C1 segment of cervical spinal cord (tissue), 14 donors: ENCODE data around the gene CCDC117.
A peak's percentile ranks its signal among the peaks of the same experiment; 100 is the strongest.
"Not testable (repeated sequence)": the region's sequence is repeated elsewhere in the genome, so short reads cannot be mapped to it uniquely, and the experiment has no call there.

Source experiments
- DNase-seq, 14 donors: peaks; one replicate each; lab custom pipeline; 2025; lab: John Stamatoyannopoulos, UW

CCDC117 gene

DNA sequence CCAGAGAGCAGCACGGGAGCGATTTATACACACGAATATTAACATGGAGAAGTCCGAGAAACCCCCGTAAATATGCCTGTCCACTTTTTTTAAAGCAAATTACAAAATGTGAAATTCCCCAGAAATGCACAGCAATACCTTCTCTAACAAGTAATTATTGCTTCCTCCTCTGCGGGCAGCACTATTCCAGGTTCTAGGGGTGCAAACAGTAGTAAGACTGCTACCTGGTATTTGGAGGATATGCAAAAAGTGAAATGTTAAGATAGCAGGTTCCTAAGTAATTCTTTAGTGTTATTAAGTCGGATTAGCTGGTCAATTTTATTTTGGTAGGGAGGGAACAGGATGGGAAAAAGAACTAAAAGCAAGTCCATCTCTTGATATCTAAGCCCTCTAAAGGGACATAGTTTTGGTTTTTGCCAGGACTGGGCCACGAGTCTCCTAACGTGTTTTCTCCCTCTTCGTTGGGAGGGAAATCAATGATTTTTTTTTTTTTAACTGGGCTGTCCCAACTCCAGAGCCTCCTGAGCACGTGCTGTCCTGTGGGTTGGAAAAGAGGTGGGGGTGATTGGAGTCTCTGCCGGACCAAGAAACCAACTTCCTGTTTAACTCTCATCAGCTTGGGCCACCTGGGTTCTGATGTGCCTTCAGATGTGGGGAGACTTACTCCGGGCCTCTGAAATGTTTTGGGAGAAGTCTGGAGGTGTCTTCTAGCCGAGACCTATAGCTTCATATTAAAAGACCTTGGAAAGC is 29.5 kb downstream of the CCDC117 start:
- DNase-seq = no peak

DNA sequence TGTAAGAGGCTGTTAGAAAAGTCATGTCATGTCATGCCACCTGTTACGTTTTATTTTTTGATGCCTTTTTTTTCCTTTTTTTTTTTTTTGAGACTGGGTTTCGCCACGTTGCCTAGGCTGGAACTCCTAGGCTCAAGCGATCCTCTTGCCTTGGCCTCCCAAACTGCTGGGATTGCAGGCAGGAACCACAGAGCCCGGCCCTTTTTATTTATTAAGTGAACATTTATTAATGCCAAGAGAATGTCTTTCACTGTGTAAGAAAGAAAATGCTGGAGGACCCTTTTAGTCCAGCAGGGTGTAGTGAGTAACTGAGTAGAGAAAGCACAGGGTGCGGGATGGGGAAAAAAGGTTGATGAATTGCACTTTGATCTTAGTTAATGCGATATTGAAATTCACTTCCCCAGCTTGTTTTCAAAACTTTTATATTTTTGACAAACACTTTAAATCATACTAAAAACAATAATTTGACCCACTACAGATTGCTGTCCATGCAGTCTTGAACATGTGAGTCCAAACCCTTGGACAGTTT is 30.2 kb downstream of the CCDC117 start:
- no peak for DNase-seq

DNA sequence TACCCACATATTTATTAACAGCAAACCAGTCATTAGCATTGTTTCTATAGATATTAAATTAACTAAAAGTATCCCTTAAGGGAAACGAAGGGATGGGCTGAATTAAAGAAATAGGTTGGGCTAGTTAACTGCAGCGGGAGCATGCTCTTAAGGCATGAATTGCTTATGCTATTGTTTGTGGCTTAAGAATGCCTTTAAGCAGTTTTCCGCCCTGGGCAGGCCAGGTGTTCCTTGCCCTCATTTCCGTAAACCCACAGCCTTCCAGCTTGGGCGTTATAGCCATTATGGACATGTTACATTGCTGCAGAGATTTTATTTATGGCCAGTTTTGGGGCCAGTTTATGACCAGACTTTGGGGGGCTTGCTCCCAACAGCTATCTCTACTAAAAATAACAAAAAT is 32.9 kb downstream of the CCDC117 start:
- DNase-seq = not testable (repeated sequence)

DNA sequence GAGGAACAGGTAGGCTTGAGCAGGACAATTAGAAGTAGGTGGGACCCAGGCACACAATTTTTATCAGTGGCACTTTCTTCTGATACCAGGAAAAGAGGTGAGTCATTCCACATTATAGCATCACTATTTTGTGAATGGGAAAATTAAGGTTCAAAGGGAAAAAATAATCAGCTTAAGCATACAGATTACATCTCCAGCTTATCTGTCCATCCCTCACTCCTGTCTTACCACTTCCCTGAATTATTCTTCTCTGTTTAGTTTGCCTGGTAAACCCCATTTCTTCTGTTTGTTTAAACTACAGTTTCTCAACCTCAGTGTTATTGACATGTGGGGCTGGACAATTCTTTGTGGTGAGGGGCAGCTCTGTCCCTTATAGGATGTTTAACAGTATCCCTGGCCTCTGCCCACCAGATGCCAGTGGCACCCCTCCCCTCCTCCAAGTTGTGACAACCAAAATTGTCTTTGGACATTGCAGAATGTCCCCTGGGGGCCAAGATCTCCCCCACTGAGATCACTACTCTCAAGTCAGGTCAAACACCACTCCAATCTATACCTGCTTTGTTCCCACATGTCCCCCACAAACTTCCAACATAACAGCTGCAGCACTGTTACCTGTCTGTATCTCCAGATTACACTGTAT is 36.3 kb downstream of the CCDC117 start:
- no peak for DNase-seq

GRCh38 chr22:28810821-28811491 is 38.5 kb downstream of the CCDC117 start:
- DNase-seq = no peak

DNA sequence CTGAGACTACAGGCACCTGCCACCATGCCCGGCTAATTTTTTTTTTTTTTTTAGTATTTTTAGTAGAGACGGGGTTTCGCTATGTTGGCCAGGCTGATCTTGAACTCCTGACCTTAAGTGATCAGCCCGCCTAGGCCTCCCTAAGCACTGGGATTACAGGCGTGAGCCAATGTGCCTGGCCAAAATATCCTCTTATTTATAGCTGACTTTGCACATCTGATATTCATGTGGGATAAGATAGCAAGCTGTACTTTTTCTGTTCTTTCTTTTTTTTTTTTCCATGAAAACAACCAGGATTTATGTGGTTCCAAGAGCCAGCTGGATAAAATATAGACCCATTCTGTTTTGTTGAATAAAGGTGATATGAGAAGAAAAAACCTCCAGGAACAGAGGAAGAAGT is 40.0 kb downstream of the CCDC117 start:
- no peak for DNase-seq

- DNase-seq = peak in 1 of 14 donors; percentile 18
These were observed 41.5 kb downstream of the CCDC117 start for GRCh38 chr22:28813772-28814518.

DNA sequence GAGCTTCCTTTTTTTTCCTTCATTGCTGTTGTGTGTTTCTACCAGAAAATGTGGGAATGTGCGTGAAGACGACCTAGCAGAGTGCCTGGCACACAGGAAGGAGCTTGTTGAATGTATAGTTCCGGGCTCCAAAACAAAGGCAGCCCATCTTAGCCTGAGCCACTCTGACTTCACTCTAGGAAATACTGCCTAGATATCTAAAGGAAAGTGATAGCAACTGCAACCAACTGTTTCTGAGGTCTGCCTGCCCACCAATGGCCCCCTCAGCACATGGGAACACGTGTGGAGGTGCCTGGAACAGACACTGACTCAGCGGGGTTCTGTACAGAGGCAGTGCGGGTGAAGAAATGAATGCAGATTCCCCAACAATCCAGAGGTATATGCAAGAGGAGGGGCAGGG is 42.6 kb downstream of the CCDC117 start:
- DNase-seq = no peak

DNA sequence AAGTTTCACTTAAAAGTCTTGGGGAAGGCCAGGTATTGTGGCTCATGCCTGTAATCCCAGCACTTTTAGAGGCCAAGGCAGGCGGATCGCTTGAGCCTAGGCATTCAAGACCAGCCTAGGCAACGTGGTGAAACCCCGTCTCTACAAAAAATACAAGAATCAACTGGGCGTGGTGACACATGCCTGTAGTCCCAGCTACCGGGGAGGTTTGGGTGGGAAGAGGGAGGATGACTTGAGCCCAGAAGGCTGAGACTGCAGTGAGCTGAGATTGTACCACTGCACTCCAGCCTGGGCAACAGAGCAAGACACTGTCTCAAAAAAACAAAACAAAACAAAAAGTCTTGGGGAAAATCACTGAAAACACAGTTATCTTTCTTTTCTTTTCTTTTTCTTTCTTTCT is 43.2 kb downstream of the CCDC117 start:
- no peak for DNase-seq

- DNase-seq = no peak
These were observed 44.6 kb downstream of the CCDC117 start for GRCh38 chr22:28817064-28817463.

- no peak for DNase-seq
These were observed 45.7 kb downstream of the CCDC117 start for GRCh38 chr22:28817919-28818859.

DNA sequence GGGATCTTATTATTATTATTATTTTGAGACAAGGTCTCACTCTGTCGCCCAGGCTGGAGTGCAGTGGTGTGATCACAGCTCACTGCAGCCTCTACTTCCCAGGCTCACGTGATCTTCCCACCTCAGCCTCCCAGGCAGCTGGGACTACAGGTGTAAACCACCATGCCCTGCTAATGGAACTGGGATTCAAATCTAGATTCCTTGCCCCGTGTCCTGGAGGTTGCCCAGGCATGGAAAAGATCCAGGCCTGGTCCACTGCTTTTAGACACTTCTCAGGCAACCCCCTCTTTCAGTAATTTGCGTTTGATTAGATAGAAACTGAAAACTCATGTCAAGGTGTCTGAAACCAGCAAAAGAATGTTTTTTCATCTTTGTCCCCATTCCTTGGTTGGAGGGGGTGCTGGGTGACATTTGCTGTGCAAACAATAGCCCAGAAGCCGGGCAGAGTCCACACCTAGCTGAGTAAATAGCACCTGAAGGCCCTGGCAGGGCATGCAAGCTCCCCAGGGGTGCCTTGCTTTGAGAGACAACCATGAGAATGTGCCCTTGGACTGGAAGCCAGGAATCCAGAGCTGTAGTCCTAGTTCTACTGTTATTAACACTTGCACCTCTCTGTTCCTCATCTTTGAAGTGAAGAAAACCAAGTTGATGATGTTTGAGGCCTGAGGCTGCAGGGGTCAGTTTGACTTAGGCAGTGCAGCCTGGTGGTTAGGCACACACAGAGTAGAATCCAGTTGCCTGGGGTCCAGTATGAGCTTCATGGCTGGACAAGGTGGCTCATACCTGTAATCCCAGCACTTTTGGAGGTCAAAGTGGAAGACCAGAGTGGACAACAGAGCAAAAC is 47.0 kb downstream of the CCDC117 start:
- DNase-seq = no peak

- no peak for DNase-seq
These were observed 48.4 kb downstream of the CCDC117 start for GRCh38 chr22:28820885-28821284.

DNA sequence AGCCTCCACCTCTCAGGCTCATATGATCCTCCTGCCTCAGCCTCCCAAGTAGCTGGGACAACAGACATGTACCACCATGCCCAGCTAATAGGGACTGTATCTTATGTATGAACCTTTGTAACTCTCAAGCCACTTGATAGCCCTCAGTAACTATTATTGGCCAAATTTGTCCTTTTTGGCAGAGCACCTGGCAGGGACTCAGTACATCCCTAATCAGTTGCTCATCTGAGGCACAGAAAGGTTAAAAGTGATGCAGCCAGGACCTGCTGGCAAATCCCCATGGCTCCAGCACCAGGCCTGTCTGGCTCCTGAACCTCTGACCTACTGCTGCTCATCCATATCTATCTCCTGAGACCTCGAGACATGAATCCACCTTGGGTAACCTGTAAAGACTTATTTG is 49.0 kb downstream of the CCDC117 start:
- no peak for DNase-seq

GRCh38 chr22:28822930-28823551 is 50.5 kb downstream of the CCDC117 start:
- no peak for DNase-seq

- DNase-seq = not testable (repeated sequence)
These were observed 52.0 kb downstream of the CCDC117 start for GRCh38 chr22:28824455-28824854.

GRCh38 chr22:28826430-28826829 is 53.9 kb downstream of the CCDC117 start:
- DNase-seq = not testable (repeated sequence)

- no peak for DNase-seq
These were observed 54.4 kb downstream of the CCDC117 start for GRCh38 chr22:28826921-28827320.
